ENCODE measurements around the gene FAM204A.

DNA sequence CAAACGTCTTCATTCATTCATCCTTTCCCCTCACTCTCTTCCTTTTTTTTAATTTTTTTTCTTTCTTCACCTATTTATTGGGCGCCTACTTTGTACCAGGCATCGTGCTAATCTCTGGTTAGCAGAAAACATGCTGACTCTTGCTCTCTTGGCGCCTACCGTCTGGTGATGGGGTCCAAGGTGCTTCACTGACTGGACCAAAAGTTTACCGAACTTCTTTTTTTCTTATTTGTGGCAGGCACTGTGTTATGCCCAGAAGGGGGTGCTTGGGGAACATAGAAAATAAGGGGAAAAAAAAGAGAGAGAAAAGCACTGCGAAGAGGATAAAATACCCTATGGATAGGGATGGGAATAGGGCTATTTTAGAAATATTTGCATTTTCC is 505 bp upstream of the FAM204A start:
- TF ChIP-seq ZFX (IDR thresholded peaks at IDR 0.05): no peak
- TF ChIP-seq, protein P1, sequence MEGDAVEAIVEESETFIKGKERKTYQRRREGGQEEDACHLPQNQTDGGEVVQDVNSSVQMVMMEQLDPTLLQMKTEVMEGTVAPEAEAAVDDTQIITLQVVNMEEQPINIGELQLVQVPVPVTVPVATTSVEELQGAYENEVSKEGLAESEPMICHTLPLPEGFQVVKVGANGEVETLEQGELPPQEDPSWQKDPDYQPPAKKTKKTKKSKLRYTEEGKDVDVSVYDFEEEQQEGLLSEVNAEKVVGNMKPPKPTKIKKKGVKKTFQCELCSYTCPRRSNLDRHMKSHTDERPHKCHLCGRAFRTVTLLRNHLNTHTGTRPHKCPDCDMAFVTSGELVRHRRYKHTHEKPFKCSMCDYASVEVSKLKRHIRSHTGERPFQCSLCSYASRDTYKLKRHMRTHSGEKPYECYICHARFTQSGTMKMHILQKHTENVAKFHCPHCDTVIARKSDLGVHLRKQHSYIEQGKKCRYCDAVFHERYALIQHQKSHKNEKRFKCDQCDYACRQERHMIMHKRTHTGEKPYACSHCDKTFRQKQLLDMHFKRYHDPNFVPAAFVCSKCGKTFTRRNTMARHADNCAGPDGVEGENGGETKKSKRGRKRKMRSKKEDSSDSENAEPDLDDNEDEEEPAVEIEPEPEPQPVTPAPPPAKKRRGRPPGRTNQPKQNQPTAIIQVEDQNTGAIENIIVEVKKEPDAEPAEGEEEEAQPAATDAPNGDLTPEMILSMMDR (conservative IDR thresholded peaks at IDR 0.05): no peak
